ENCODE results near the gene SYNJ2.

GRCh38 chr6:158040051-158040803 is 58.6 kb downstream of the SYNJ2 start:
- TF ChIP-seq POLR2A (IDR thresholded peaks at IDR 0.05) (no peak), CTCF (IDR thresholded peaks at IDR 0.05) (no peak)
